Stomach (tissue), 9 donors: ENCODE data around the gene PCDHGA8. TPM values are rescaled to one million over a fixed set of nuclear protein-coding genes. Genes with fewer than 3 reads are reported as not detected.

Source experiments
- DNase-seq, 2 donors: peaks; one replicate each; pipeline versions ENCODE4 v3.0.0 to v3.0.0-alpha.2; 2013 to 2019
- H3K27ac ChIP-seq, 5 donors: fragments of 200-600 bp in 4 of 5; sonication (generic) in 4 of 5; one replicate each; pipeline ENCODE4 v1.5.1; 2013 to 2019; ENCODE audit warnings: mild to moderate bottlenecking in 1 of 5, moderate library complexity in 1 of 5
- H3K27me3 ChIP-seq, 3 donors: fragments of 200-600 bp; sonication (generic); one replicate each; pipeline ENCODE4 v1.5.1; 2017 to 2019; ENCODE audit warnings: mixed run types in 1 of 3
- H3K36me3 ChIP-seq, 4 donors: fragments of 200-600 bp; sonication (generic); 1 replicate in 3 of 4; 2 replicates in 1 of 4; pipeline ENCODE4 v1.5.1; 2016 to 2019
- H3K4me1 ChIP-seq, 4 donors: fragments of 200-600 bp; sonication (generic); one replicate each; pipeline ENCODE4 v1.5.1; 2016 to 2019
- H3K4me3 ChIP-seq, 4 donors: fragments of 200-600 bp; sonication (generic) in 3 of 4; one replicate each; pipeline ENCODE4 v1.5.1; 2016 to 2019; ENCODE audit warnings: mild to moderate bottlenecking in 1 of 4
- H3K9me3 ChIP-seq, 4 donors: fragments of 200-600 bp; sonication (generic); one replicate each; pipeline ENCODE4 v1.5.1; 2016 to 2019
- CTCF ChIP-seq, 7 experiments: fragments of 450-650 bp in 4 of 7; fragments of 200-600 bp in 3 of 7; sonication (generic) in 3 of 7; IDR thresholded peaks; one replicate each; pipeline ENCODE4 v1.5.1; 2016 to 2019; ENCODE audit warnings: antibody characterized with exemption in 7 of 7, control low read depth in 2 of 7, mild to moderate bottlenecking in 1 of 7
- EP300 ChIP-seq: sonication (generic); formaldehyde crosslinking; IDR thresholded peaks from one replicate; pipeline ENCODE4 v1.6.1; 2017; ENCODE audit warnings: antibody characterized with exemption
- POLR2A ChIP-seq, 4 donors: fragments of 450-650 bp; IDR thresholded peaks; one replicate each; pipeline ENCODE4 v1.6.1; 2016; ENCODE audit warnings: antibody characterized with exemption in 4 of 4, control low read depth in 2 of 4, mild to moderate bottlenecking in 1 of 4, moderate library complexity in 1 of 4
- POLR2AphosphoS5 ChIP-seq, 3 donors: sonication (generic); formaldehyde crosslinking; IDR thresholded peaks; one replicate each; pipeline ENCODE4 v1.6.1; 2016; ENCODE audit warnings: antibody characterized with exemption in 3 of 3
- WGBS, 5 donors: extraction: QIAGEN DNeasy Blood & Tissue Kit in 3 of 5; methylation state at CpG; one replicate each; pipeline versions ENCODE4 v1.1.5 to v1.1.7; 2013 to 2018; 5-methylcytosine and 5-hydroxymethylcytosine counted together
- intact Hi-C: fragments of 100-400 bp; cut with DNase I; formaldehyde crosslinking; loops from one replicate; pipeline ENCODE4 v1.15.1; 2023; ENCODE audit warnings: low total_unique reads
- polyA plus RNA-seq, 3 donors: library from polyadenylated mRNA; stranded (reverse); fragments of 200-250 nt; gene quantifications; one replicate each; pipeline ENCODE4 v1.2.3, GENCODE V29; 2013
- total RNA-seq, 5 donors: library from RNA; depleted of rRNA; stranded (reverse); fragments of >200 nt; gene quantifications; one replicate each; pipeline versions ENCODE4 v1.1.0 to v1.2.3, GENCODE V29; 2014 to 2016
- donor health status: healthy with polysubstance abuse.
- donor health status: Bipolar disorder and iron deficiency.
- donor health status: healthy.

The PCDHGA8 gene
- total and polyA plus RNA-seq, 8 donors = under 0.01 to 12.5 (median 0.29) TPM; not detected in 1

- H3K4me1 ChIP-seq = no peaks in the 10 kb centered on the region
- no peak overlapping the region for H3K27ac ChIP-seq
- H3K27me3 ChIP-seq = no peaks in the 10 kb centered on the region
- TF ChIP-seq EP300 (no peak), POLR2AphosphoS5 (IDR thresholded peaks at IDR 0.05) (no peak), CTCF (IDR thresholded peaks at IDR 0.05) (no peak), POLR2A (IDR thresholded peaks at IDR 0.05) (no peak)
- peaks cover 13 to 84% (median 60%) of the 10 kb centered on the region in 4 donors for H3K9me3 ChIP-seq
- DNase-seq = no peak
- H3K4me3 ChIP-seq = no peak overlapping the region
- WGBS, 5 donors = 43 to 57% (median 50%) methylated on average over 43 to 50 of the region's 50 CpGs
- peaks cover 0 to 12% (median 0%) of the 10 kb centered on the region in 4 donors for H3K36me3 ChIP-seq
- intact Hi-C loops = no loop called here
Observed at GRCh38 chr5:141441571-141442170, 49.2 kb downstream of the PCDHGA8 start.

Other genes starting within 250 kb of the PCDHGA8 start
Only the 30 nearest of the 37 such genes appear.
- gene PCDHB9, start 205.5 kb upstream of the PCDHGA8 start, total RNA-seq = under 1 TPM in 3 of 5 donors, not detected in 2; 0.14 to 0.92 (median 0.45) TPM
- under 1 TPM in 2 of 3 donors, not detected in 1; 0.08 to 0.19 TPM for gene PCDHB9, start 205.5 kb upstream of the PCDHGA8 start, polyA plus RNA-seq
- gene PCDHB10, start 200.3 kb upstream of the PCDHGA8 start, total RNA-seq = 10 to 100 TPM in 1 of 5 donors, 1 to 10 TPM in 3, under 1 TPM in 1; 0.58 to 18.3 (median 2.3) TPM
- under 1 TPM; 0.12 to 0.40 (median 0.15) TPM for gene PCDHB10, start 200.3 kb upstream of the PCDHGA8 start, polyA plus RNA-seq
- 1 to 10 TPM in 2 of 5 donors, under 1 TPM in 1, not detected in 2; 0.87 to 4.4 (median 1.3) TPM for gene PCDHB11, start 193.0 kb upstream of the PCDHGA8 start, total RNA-seq
- 1 to 10 TPM in 1 of 3 donors, under 1 TPM in 2; 0.12 to 1.1 (median 0.30) TPM for gene PCDHB11, start 193.0 kb upstream of the PCDHGA8 start, polyA plus RNA-seq
- 1 to 10 TPM in 4 of 5 donors, not detected in 1; 1.2 to 8.5 (median 2.9) TPM for gene PCDHB12, start 183.9 kb upstream of the PCDHGA8 start, total RNA-seq
- under 1 TPM; 0.19 to 0.31 (median 0.28) TPM for gene PCDHB12, start 183.9 kb upstream of the PCDHGA8 start, polyA plus RNA-seq
- gene PCDHB13, start 178.7 kb upstream of the PCDHGA8 start, total RNA-seq = 10 to 100 TPM in 1 of 5 donors, 1 to 10 TPM in 2, under 1 TPM in 2; under 0.01 to 28.1 (median 3.1) TPM
- gene PCDHB13, start 178.7 kb upstream of the PCDHGA8 start, polyA plus RNA-seq = under 1 TPM in 2 of 3 donors, not detected in 1; 0.12 to 0.28 TPM
- gene PCDHB14, start 169.3 kb upstream of the PCDHGA8 start, total RNA-seq = 1 to 10 TPM in 4 of 5 donors, not detected in 1; 1.3 to 6.4 (median 3.6) TPM
- gene PCDHB14, start 169.3 kb upstream of the PCDHGA8 start, polyA plus RNA-seq = 1 to 10 TPM in 1 of 3 donors, under 1 TPM in 2; 0.31 to 1.1 (median 0.44) TPM
- 1 to 10 TPM in 2 of 5 donors, under 1 TPM in 1, not detected in 2; 0.58 to 6.6 (median 2.2) TPM for gene PCDHB15, start 147.2 kb upstream of the PCDHGA8 start, total RNA-seq
- gene PCDHB15, start 147.2 kb upstream of the PCDHGA8 start, polyA plus RNA-seq = 1 to 10 TPM in 1 of 3 donors, under 1 TPM in 2; 0.44 to 1.2 (median 0.73) TPM
- 1 to 10 TPM in 1 of 5 donors, under 1 TPM in 1, not detected in 3; 0.43 to 4.8 TPM for gene SLC25A2, start 88.6 kb upstream of the PCDHGA8 start, total RNA-seq
- not detected for gene SLC25A2, start 88.6 kb upstream of the PCDHGA8 start, polyA plus RNA-seq
- 10 to 100 TPM; 22.0 to 89.8 (median 36.5) TPM for gene TAF7, start 71.8 kb upstream of the PCDHGA8 start, total RNA-seq
- gene TAF7, start 71.8 kb upstream of the PCDHGA8 start, polyA plus RNA-seq = 10 to 100 TPM; 32.6 to 46.1 (median 43.5) TPM
- under 1 TPM in 1 of 5 donors, not detected in 4; 0.18 TPM for gene PCDHGA1, start 62.1 kb upstream of the PCDHGA8 start, total RNA-seq
- gene PCDHGA1, start 62.1 kb upstream of the PCDHGA8 start, polyA plus RNA-seq = under 1 TPM in 1 of 3 donors, not detected in 2; 0.13 TPM
- 1 to 10 TPM; 1.2 to 3.5 (median 2.0) TPM for gene PCDHGA2, start 53.9 kb upstream of the PCDHGA8 start, total RNA-seq
- under 1 TPM; 0.06 to 0.31 (median 0.18) TPM for gene PCDHGA2, start 53.9 kb upstream of the PCDHGA8 start, polyA plus RNA-seq
- gene PCDHGA3, start 48.8 kb upstream of the PCDHGA8 start, total RNA-seq = 1 to 10 TPM in 3 of 5 donors, under 1 TPM in 1, not detected in 1; 0.58 to 6.7 (median 1.4) TPM
- under 1 TPM in 1 of 3 donors, not detected in 2; 0.08 TPM for gene PCDHGA3, start 48.8 kb upstream of the PCDHGA8 start, polyA plus RNA-seq
- gene PCDHGB1, start 42.5 kb upstream of the PCDHGA8 start, total RNA-seq = 1 to 10 TPM in 1 of 5 donors, under 1 TPM in 3, not detected in 1; under 0.01 to 1.2 (median 0.68) TPM
- under 1 TPM in 1 of 3 donors, not detected in 2; 0.03 TPM for gene PCDHGB1, start 42.5 kb upstream of the PCDHGA8 start, polyA plus RNA-seq
- 1 to 10 TPM in 4 of 5 donors, under 1 TPM in 1; 0.29 to 9.3 (median 2.4) TPM for gene PCDHGA4, start 37.6 kb upstream of the PCDHGA8 start, total RNA-seq
- gene PCDHGA4, start 37.6 kb upstream of the PCDHGA8 start, polyA plus RNA-seq = under 1 TPM in 1 of 3 donors, not detected in 2; 0.08 TPM
- gene PCDHGB2, start 32.6 kb upstream of the PCDHGA8 start, total RNA-seq = 10 to 100 TPM in 1 of 5 donors, 1 to 10 TPM in 3, not detected in 1; 2.5 to 10.7 (median 8.1) TPM
- under 1 TPM in 1 of 3 donors, not detected in 2; 0.10 TPM for gene PCDHGB2, start 32.6 kb upstream of the PCDHGA8 start, polyA plus RNA-seq
- 1 to 10 TPM in 4 of 5 donors, not detected in 1; 2.3 to 6.7 (median 3.6) TPM for gene PCDHGA5, start 28.5 kb upstream of the PCDHGA8 start, total RNA-seq
- gene PCDHGA5, start 28.5 kb upstream of the PCDHGA8 start, polyA plus RNA-seq = under 1 TPM in 1 of 3 donors, not detected in 2; 0.15 TPM
- 1 to 10 TPM in 4 of 5 donors, under 1 TPM in 1; 0.87 to 8.8 (median 3.8) TPM for gene PCDHGB3, start 22.4 kb upstream of the PCDHGA8 start, total RNA-seq
- under 1 TPM in 2 of 3 donors, not detected in 1; 0.06 to 0.08 TPM for gene PCDHGB3, start 22.4 kb upstream of the PCDHGA8 start, polyA plus RNA-seq
- 1 to 10 TPM in 3 of 5 donors, under 1 TPM in 2; 0.29 to 4.4 (median 1.8) TPM for gene PCDHGA6, start 18.7 kb upstream of the PCDHGA8 start, total RNA-seq
- under 1 TPM in 2 of 3 donors, not detected in 1; 0.06 to 0.38 TPM for gene PCDHGA6, start 18.7 kb upstream of the PCDHGA8 start, polyA plus RNA-seq
- gene PCDHGA7, start 9.9 kb upstream of the PCDHGA8 start, total RNA-seq = 10 to 100 TPM in 1 of 5 donors, 1 to 10 TPM in 2, under 1 TPM in 1, not detected in 1; 0.87 to 29.0 (median 2.7) TPM
- under 1 TPM in 2 of 3 donors, not detected in 1; 0.06 to 0.30 TPM for gene PCDHGA7, start 9.9 kb upstream of the PCDHGA8 start, polyA plus RNA-seq
- gene PCDHGB4, start 4.9 kb upstream of the PCDHGA8 start, total RNA-seq = 10 to 100 TPM in 1 of 5 donors, 1 to 10 TPM in 2, under 1 TPM in 2; 0.29 to 12.1 (median 1.2) TPM
- gene PCDHGB4, start 4.9 kb upstream of the PCDHGA8 start, polyA plus RNA-seq = under 1 TPM in 2 of 3 donors, not detected in 1; 0.12 to 0.45 TPM
- gene PCDHGB5, start 5.3 kb downstream of the PCDHGA8 start, total RNA-seq = 10 to 100 TPM in 2 of 5 donors, 1 to 10 TPM in 3; 1.8 to 16.8 (median 4.2) TPM
- under 1 TPM in 2 of 3 donors, not detected in 1; 0.35 to 0.75 TPM for gene PCDHGB5, start 5.3 kb downstream of the PCDHGA8 start, polyA plus RNA-seq
- gene PCDHGA9, start 10.1 kb downstream of the PCDHGA8 start, total RNA-seq = 10 to 100 TPM in 1 of 5 donors, 1 to 10 TPM in 3, not detected in 1; 1.6 to 10.1 (median 3.2) TPM
- under 1 TPM in 2 of 3 donors, not detected in 1; 0.13 to 0.25 TPM for gene PCDHGA9, start 10.1 kb downstream of the PCDHGA8 start, polyA plus RNA-seq
- 1 to 10 TPM in 3 of 5 donors, under 1 TPM in 1, not detected in 1; 0.29 to 6.2 (median 4.9) TPM for gene PCDHGB6, start 15.4 kb downstream of the PCDHGA8 start, total RNA-seq
- gene PCDHGB6, start 15.4 kb downstream of the PCDHGA8 start, polyA plus RNA-seq = under 1 TPM in 2 of 3 donors, not detected in 1; 0.31 to 0.50 TPM
- 1 to 10 TPM in 3 of 5 donors, under 1 TPM in 1, not detected in 1; 0.89 to 7.0 (median 4.5) TPM for gene PCDHGA10, start 20.4 kb downstream of the PCDHGA8 start, total RNA-seq
- under 1 TPM; 0.15 to 0.65 (median 0.44) TPM for gene PCDHGA10, start 20.4 kb downstream of the PCDHGA8 start, polyA plus RNA-seq
- 10 to 100 TPM in 3 of 5 donors, 1 to 10 TPM in 2; 3.6 to 19.3 (median 16.8) TPM for gene PCDHGB7, start 25.0 kb downstream of the PCDHGA8 start, total RNA-seq
- under 1 TPM; 0.56 to 0.61 (median 0.58) TPM for gene PCDHGB7, start 25.0 kb downstream of the PCDHGA8 start, polyA plus RNA-seq
- 10 to 100 TPM in 1 of 5 donors, 1 to 10 TPM in 3, under 1 TPM in 1; 0.45 to 15.2 (median 2.9) TPM for gene PCDHGA11, start 28.4 kb downstream of the PCDHGA8 start, total RNA-seq
- gene PCDHGA11, start 28.4 kb downstream of the PCDHGA8 start, polyA plus RNA-seq = under 1 TPM; 0.25 to 0.48 (median 0.31) TPM
- gene PCDHGA12, start 37.9 kb downstream of the PCDHGA8 start, total RNA-seq = 1 to 10 TPM in 4 of 5 donors, under 1 TPM in 1; 0.58 to 7.4 (median 5.4) TPM
- gene PCDHGA12, start 37.9 kb downstream of the PCDHGA8 start, polyA plus RNA-seq = under 1 TPM in 2 of 3 donors, not detected in 1; 0.12 to 0.20 TPM
- gene PCDHGC3, start 83.3 kb downstream of the PCDHGA8 start, total RNA-seq = 10 to 100 TPM in 4 of 5 donors, 1 to 10 TPM in 1; 7.6 to 35.8 (median 18.8) TPM
- 10 to 100 TPM; 20.0 to 30.3 (median 29.1) TPM for gene PCDHGC3, start 83.3 kb downstream of the PCDHGA8 start, polyA plus RNA-seq
- gene PCDHGC4, start 92.4 kb downstream of the PCDHGA8 start, total RNA-seq = 10 to 100 TPM in 1 of 5 donors, 1 to 10 TPM in 2, under 1 TPM in 1, not detected in 1; 0.87 to 15.4 (median 5.0) TPM
- gene PCDHGC4, start 92.4 kb downstream of the PCDHGA8 start, polyA plus RNA-seq = not detected
- gene PCDHGC5, start 96.4 kb downstream of the PCDHGA8 start, total RNA-seq = 1 to 10 TPM in 3 of 5 donors, not detected in 2; 2.0 to 3.5 (median 2.7) TPM
- gene PCDHGC5, start 96.4 kb downstream of the PCDHGA8 start, polyA plus RNA-seq = under 1 TPM in 2 of 3 donors, not detected in 1; 0.08 to 0.12 TPM